PC-3 (cell line): Measurements from ENCODE around the gene PVR. TPM values are rescaled to one million over a fixed set of nuclear protein-coding genes. Genes with fewer than 3 reads are reported as not detected.

ENCODE experiments used
- ATAC-seq: fragments of 200-7000 bp; cut with Tn5 transposase; 2 replicates; pipeline ENCODE4 v1.9.1; 2020; ENCODE audit warnings: mild to moderate bottlenecking, moderate library complexity
- BruUV-seq: library from RNA; stranded (reverse); fragments of 400-500 nt; replicated peaks from 2 replicates; lab custom pipeline; 2021; lab: Mats Ljungman, UMichigan
- CTCF ChIA-PET: fragments of 300-600 bp; sonication (Branson Sonifier 250); formaldehyde crosslinking; loops from one replicate; lab custom pipeline; 2022; ENCODE audit warnings: antibody characterized with exemption; lab: Charles Lee
- POLR2A ChIA-PET: fragments of 300-600 bp; sonication (Branson Sonifier 250); formaldehyde crosslinking; loops from one replicate; lab custom pipeline; 2022; ENCODE audit warnings: antibody characterized with exemption; ENCODE audit not compliant: unreplicated experiment; lab: Charles Lee
- DNase-seq: peaks from one replicate; pipeline ENCODE4 v3.0.0-alpha.2; 2015
- H2AFZ ChIP-seq: fragments of 300-600 bp; sonication (generic); 2 replicates; pipeline ENCODE4 v1.6.0; 2016; ENCODE audit warnings: antibody characterized with exemption, low read length
- H3F3A ChIP-seq: fragments of 300-600 bp; sonication (generic); one replicate; pipeline ENCODE4 v1.6.0; 2017; ENCODE audit warnings: antibody characterized with exemption, low read length, control low read depth, mild to moderate bottlenecking; ENCODE audit not compliant: unreplicated experiment
- H3K27ac ChIP-seq: fragments of 300-600 bp; sonication (generic); 2 replicates; pipeline ENCODE4 v1.5.1; 2016; ENCODE audit warnings: mild to moderate bottlenecking, low read length
- H3K27me3 ChIP-seq: fragments of 300-600 bp; sonication (generic); 2 replicates; pipeline ENCODE4 v1.6.1; 2016; ENCODE audit warnings: low read length, mixed read lengths
- H3K36me3 ChIP-seq: fragments of 300-600 bp; sonication (generic); 2 replicates; pipeline ENCODE4 v1.6.1; 2016; ENCODE audit warnings: low read depth, mixed run types, low read length, mixed read lengths
- H3K4me1 ChIP-seq: fragments of 300-600 bp; sonication (generic); 2 replicates; pipeline ENCODE4 v1.5.1; 2016; ENCODE audit warnings: low read length; ENCODE audit not compliant: insufficient read depth
- H3K4me2 ChIP-seq: fragments of 300-600 bp; sonication (generic); 2 replicates; pipeline ENCODE4 v1.6.0; 2016; ENCODE audit warnings: low read length
- H3K4me3 ChIP-seq: fragments of 300-600 bp; sonication (generic); 2 replicates; pipeline ENCODE4 v1.5.1; 2016; ENCODE audit warnings: mild to moderate bottlenecking, low read length, mixed read lengths
- H3K79me2 ChIP-seq: fragments of 300-600 bp; sonication (generic); 2 replicates; pipeline ENCODE4 v1.6.1; 2017; ENCODE audit warnings: low read length, mixed read lengths
- H3K9ac ChIP-seq: fragments of 300-600 bp; sonication (generic); 2 replicates; pipeline ENCODE4 v1.6.0; 2016; ENCODE audit warnings: mild to moderate bottlenecking, low read length
- H3K9me2 ChIP-seq: fragments of 300-600 bp; sonication (generic); replicated peaks from 2 replicates; pipeline ENCODE4 v1.6.1; 2016; ENCODE audit warnings: mixed run types, low read length, mixed read lengths
- H3K9me3 ChIP-seq: fragments of 300-600 bp; sonication (generic); 2 replicates; pipeline ENCODE4 v1.6.1; 2016; ENCODE audit warnings: low read length, mixed read lengths
- H4K20me1 ChIP-seq: fragments of 300-600 bp; sonication (generic); 2 replicates; pipeline ENCODE4 v1.6.1; 2016; ENCODE audit warnings: low read length, mixed read lengths
- CTCF ChIP-seq: fragments of 300-600 bp; sonication (generic); conservative IDR thresholded peaks from 2 replicates; pipeline ENCODE4 v1.5.1; 2017; ENCODE audit warnings: antibody characterized with exemption, low read depth, mild to moderate bottlenecking, low read length
- EZH2 ChIP-seq: fragments of 300-600 bp; sonication (generic); IDR thresholded peaks from one replicate; pipeline ENCODE4 v1.6.1; 2017; ENCODE audit warnings: antibody characterized with exemption, mild to moderate bottlenecking, low read length; ENCODE audit not compliant: unreplicated experiment
- EZH2phosphoT487 ChIP-seq: fragments of 300-600 bp; sonication (generic); IDR thresholded peaks from 2 replicates; pipeline ENCODE4 v1.6.1; 2018; ENCODE audit warnings: mild to moderate bottlenecking, antibody characterized with exemption, low read length, borderline replicate concordance
- intact Hi-C: fragments of 100-400 bp; cut with micrococcal nuclease; formaldehyde crosslinking; loops from 2 replicates; pipeline ENCODE4 v1.9.0; 2023
- total RNA-seq: library from RNA; depleted of rRNA; stranded (reverse); fragments of >200 nt; gene quantifications from 2 replicates; pipeline ENCODE4 v1.2.3, GENCODE V29; 2014

The PVR gene
- total RNA-seq, 1 experiment from 2014 or later = 75.3 TPM

- ChIA-PET POLR2A (no interaction called here), CTCF (no interaction called here)
- H3F3A ChIP-seq = no peaks in the 10 kb centered on the region
- no peaks in the 10 kb centered on the region for H3K27me3 ChIP-seq
- no peaks in the 10 kb centered on the region for H3K9me2 ChIP-seq
- H3K4me1 ChIP-seq = peaks cover 35% of the 10 kb centered on the region
- no peak for TF ChIP-seq EZH2phosphoT487
- TF ChIP-seq EZH2 = no peak
- no peak for TF ChIP-seq CTCF
- peaks cover 4% of the 10 kb centered on the region; the same call in 1 of the 2 replicates for H3K36me3 ChIP-seq
- no peak overlapping the region for H2AFZ ChIP-seq
- H4K20me1 ChIP-seq = peaks cover 8% of the 10 kb centered on the region
- H3K9ac ChIP-seq = no peak overlapping the region
- H3K27ac ChIP-seq = no peak overlapping the region
- no peak overlapping the region for H3K4me2 ChIP-seq
- no peak overlapping the region for H3K4me3 ChIP-seq
- intact Hi-C loops = loop anchor here (5.0 kb wide), 1 partner anchor 55 kb away; no protein-coding TSS in a partner anchor
- DNase-seq (no peak), ATAC-seq (no peak)
- no TSS peak for BruUV-seq
- peaks cover 38% of the 10 kb centered on the region for H3K79me2 ChIP-seq
- no peaks in the 10 kb centered on the region for H3K9me3 ChIP-seq
Observed at GRCh38 chr19:44642377-44642776, 1.3 kb upstream of the PVR start.

GRCh38 chr19:44644402-44645016, 799 bp downstream of the PVR start:
- peak overlapping the region; percentile 78 for H3K27ac ChIP-seq
- H3K79me2 ChIP-seq = peaks cover 54% of the 10 kb centered on the region
- peaks cover 40% of the 10 kb centered on the region for H3K4me1 ChIP-seq
- peaks cover 13% of the 10 kb centered on the region for H4K20me1 ChIP-seq
- TF ChIP-seq EZH2 = no peak
- TF ChIP-seq CTCF = no peak
- intact Hi-C loops = loop anchor here (5.0 kb wide), 1 partner anchor 57 kb away; no protein-coding TSS in a partner anchor
- peaks cover 13% of the 10 kb centered on the region for H3K36me3 ChIP-seq
- ChIA-PET POLR2A (interaction anchor here (0.7 to 1.3 kb wide), 2 partner anchors 51 to 56 kb away, joined by 6 to 7 read pairs; no protein-coding TSS in a partner anchor), CTCF (interaction anchor here (0.6 kb wide), 1 partner anchor 197 kb away, joined by 4 read pairs; no protein-coding TSS in a partner anchor)
- H3F3A ChIP-seq = no peaks in the 10 kb centered on the region
- H3K4me2 ChIP-seq = peak overlapping the region; percentile 88
- peak overlapping the region; percentile 82 for H2AFZ ChIP-seq
- DNase-seq (peak; percentile 44), ATAC-seq (peak; percentile 45)
- H3K9ac ChIP-seq = peak overlapping the region; percentile 94
- BruUV-seq = TSS peak; percentile 59
- no peaks in the 10 kb centered on the region for H3K9me2 ChIP-seq
- H3K4me3 ChIP-seq = peak overlapping the region; percentile 89
- no peaks in the 10 kb centered on the region for H3K27me3 ChIP-seq
- no peaks in the 10 kb centered on the region for H3K9me3 ChIP-seq

- peak overlapping the region; percentile 51 for H3K4me3 ChIP-seq
- DNase-seq (no peak), ATAC-seq (no peak)
- ChIA-PET POLR2A (no interaction called here), CTCF (interaction anchor here (0.7 kb wide), 1 partner anchor 57 kb away, joined by 3 read pairs; no protein-coding TSS in a partner anchor)
- no peaks in the 10 kb centered on the region for H3K27me3 ChIP-seq
- H3K4me2 ChIP-seq = peak overlapping the region; percentile 71
- H3K9me3 ChIP-seq = no peaks in the 10 kb centered on the region
- peaks cover 13% of the 10 kb centered on the region for H4K20me1 ChIP-seq
- no TSS peak for BruUV-seq
- H3F3A ChIP-seq = no peaks in the 10 kb centered on the region
- H3K9me2 ChIP-seq = no peaks in the 10 kb centered on the region
- H3K79me2 ChIP-seq = peaks cover 62% of the 10 kb centered on the region
- H3K4me1 ChIP-seq = peaks cover 33% of the 10 kb centered on the region
- intact Hi-C loops = no loop called here
- peaks cover 21% of the 10 kb centered on the region for H3K36me3 ChIP-seq
- TF ChIP-seq EZH2phosphoT487 (no peak), EZH2 (no peak), CTCF (no peak)
- H3K9ac ChIP-seq = no peak overlapping the region
- H2AFZ ChIP-seq = no peak overlapping the region
- H3K27ac ChIP-seq = no peak overlapping the region
Observed at GRCh38 chr19:44645407-44646048, 1.8 kb downstream of the PVR start.
